OCI-LY1 (cell line): ENCODE data around the gene HSF2BP.

Experiments
- H2AFZ ChIP-seq: fragments of 200-600 bp; sonication (generic), shearing (Covaris generic); 2 replicates; pipeline ENCODE4 v1.6.0; 2014; ENCODE audit warnings: antibody characterized with exemption, mild to moderate bottlenecking, low read length
- H3F3A ChIP-seq: fragments of 200-600 bp; sonication (generic), shearing (Covaris generic); 2 replicates; pipeline ENCODE4 v1.6.0; 2014; ENCODE audit warnings: mild to moderate bottlenecking, antibody characterized with exemption, low read length, moderate library complexity; ENCODE audit not compliant: insufficient read depth
- H3K27ac ChIP-seq: fragments of 200-600 bp; sonication (generic); 2 replicates; pipeline ENCODE4 v1.5.1; 2014; ENCODE audit warnings: low read length, mixed run types, mild to moderate bottlenecking, low read depth; ENCODE audit not compliant: poor library complexity, severe bottlenecking
- H3K27me3 ChIP-seq: fragments of 200-600 bp; sonication (generic); 2 replicates; pipeline ENCODE4 v1.6.0; 2014; ENCODE audit warnings: antibody characterized with exemption, mild to moderate bottlenecking, low read length, moderate library complexity; ENCODE audit not compliant: insufficient read depth
- H3K36me3 ChIP-seq: fragments of 200-600 bp; sonication (generic); 2 replicates; pipeline ENCODE4 v1.6.1; 2014; ENCODE audit warnings: mild to moderate bottlenecking, antibody characterized with exemption, low read length, moderate library complexity, mixed read lengths; ENCODE audit not compliant: insufficient read depth
- H3K4me1 ChIP-seq: fragments of 200-600 bp; sonication (generic); 2 replicates; pipeline ENCODE4 v1.5.1; 2014; ENCODE audit warnings: mild to moderate bottlenecking, low read length, moderate library complexity; ENCODE audit not compliant: insufficient read depth, severe bottlenecking
- H3K4me2 ChIP-seq: fragments of 200-600 bp; sonication (generic), shearing (Covaris generic); 2 replicates; pipeline ENCODE4 v1.6.1; 2014; ENCODE audit warnings: low read length
- H3K4me3 ChIP-seq: fragments of 200-600 bp; sonication (generic); 2 replicates; pipeline ENCODE4 v1.5.1; 2014; ENCODE audit warnings: low read length, low read depth, mild to moderate bottlenecking, mixed read lengths; ENCODE audit not compliant: poor library complexity, severe bottlenecking
- H3K79me2 ChIP-seq: fragments of 200-600 bp; shearing (Covaris generic); 2 replicates; pipeline ENCODE4 v1.6.1; 2016; ENCODE audit warnings: mixed run types, low read length, mixed read lengths; ENCODE audit not compliant: insufficient read depth
- H3K9ac ChIP-seq: fragments of 200-600 bp; sonication (generic), shearing (Covaris generic); 2 replicates; pipeline ENCODE4 v1.6.1; 2014; ENCODE audit warnings: mild to moderate bottlenecking, low read length, mixed read lengths
- H3K9me2 ChIP-seq: fragments of 200-600 bp; sonication (generic), shearing (Covaris generic); 2 replicates; pipeline ENCODE4 v1.6.1; 2014; ENCODE audit warnings: low read depth, mild to moderate bottlenecking, low read length, mixed read lengths
- H3K9me3 ChIP-seq: fragments of 200-600 bp; shearing (Covaris generic); 2 replicates; pipeline ENCODE4 v1.6.1; 2014; ENCODE audit warnings: low read length, mixed read lengths
- H4K20me1 ChIP-seq: fragments of 200-600 bp; sonication (generic), shearing (Covaris generic); 2 replicates; pipeline ENCODE4 v1.6.0; 2016; ENCODE audit warnings: mild to moderate bottlenecking, low read length; ENCODE audit not compliant: insufficient read depth
- CTCF ChIP-seq: fragments of 200-600 bp; sonication (generic), shearing (Covaris generic); IDR thresholded peaks from 2 replicates; pipeline ENCODE4 v1.5.1; 2017; ENCODE audit warnings: mild to moderate bottlenecking, antibody characterized with exemption, low read length, moderate library complexity, mixed read lengths
- EZH2 ChIP-seq: fragments of 200-600 bp; sonication (generic), shearing (Covaris generic); IDR thresholded peaks from 2 replicates; pipeline ENCODE4 v1.8.0; 2017; ENCODE audit warnings: borderline replicate concordance, mixed run types, mild to moderate bottlenecking, antibody characterized with exemption, low read length, moderate library complexity, mixed read lengths

HSF2BP gene

DNA sequence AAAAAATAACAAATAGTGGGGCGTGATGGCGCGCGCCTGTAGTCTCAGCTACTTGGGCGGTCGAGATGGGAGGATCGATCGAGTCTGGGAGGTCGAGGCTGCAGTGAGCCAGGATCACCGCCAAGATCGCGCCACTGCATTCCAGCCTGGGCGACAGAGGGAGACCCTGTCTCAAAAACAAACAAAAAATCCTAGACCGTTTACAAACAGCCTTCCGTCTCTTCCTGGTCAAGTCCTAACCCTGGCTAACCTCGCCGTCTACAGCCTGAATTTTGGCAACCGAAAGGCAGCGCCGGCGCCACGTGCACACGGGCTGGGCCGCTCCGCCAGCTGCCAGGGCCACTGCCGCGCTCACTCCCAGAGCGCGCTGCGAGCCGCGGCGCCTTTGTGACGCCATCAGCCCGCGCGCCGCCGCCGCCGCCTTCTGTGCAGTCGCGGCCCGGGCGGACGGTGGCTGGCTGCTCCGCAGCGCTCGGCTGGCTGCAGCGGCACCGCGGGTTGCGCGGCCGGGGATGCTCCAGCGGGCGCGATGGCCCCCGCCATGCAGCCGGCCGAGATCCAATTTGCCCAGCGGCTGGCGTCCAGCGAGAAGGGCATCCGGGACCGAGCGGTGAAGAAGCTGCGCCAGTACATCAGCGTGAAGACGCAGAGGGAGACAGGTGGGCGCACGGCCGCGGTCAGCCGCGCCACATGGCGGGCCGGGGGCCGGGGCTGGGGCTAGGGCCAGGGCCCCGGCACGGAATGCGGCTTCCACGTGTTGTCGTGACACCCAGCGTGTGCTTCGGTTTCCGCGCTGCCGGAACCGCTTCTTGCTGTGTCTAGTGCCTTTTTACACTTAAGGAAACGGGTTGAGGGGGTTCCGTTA, at the start of gene HSF2BP, which contains the start of gene RRP1B:
HSF2BP (minus strand) TSS at position 353 of the 865 bp plus-strand sequence. CDS start 1,392 bp downstream, outside the sequence.
RRP1B (plus strand) TSS at position 425 of the 865 bp plus-strand sequence; CDS start at position 530, 105 bp downstream.
- peak within 1 kb of the TSS; percentile 72 for H3K4me2 ChIP-seq
- TF ChIP-seq EZH2: no peak
- no peak for TF ChIP-seq CTCF
- peak within 1 kb of the TSS; percentile 34 for H3K27ac ChIP-seq
- H3K9me3 ChIP-seq: no peaks in the 10 kb centered on the region
- peak within 1 kb of the TSS; percentile 98 for H3K9ac ChIP-seq
- no peaks in the 10 kb centered on the region for H4K20me1 ChIP-seq
- H2AFZ ChIP-seq: no peak within 1 kb of the TSS
- no peaks in the 10 kb centered on the region for H3F3A ChIP-seq
- H3K4me3 ChIP-seq: peak within 1 kb of the TSS; percentile 84
- H3K36me3 ChIP-seq: peaks cover 34% of the 10 kb centered on the region
- no peaks in the 10 kb centered on the region for H3K9me2 ChIP-seq
- H3K79me2 ChIP-seq: peaks cover 43% of the 10 kb centered on the region
- no peaks in the 10 kb centered on the region for H3K27me3 ChIP-seq
- H3K4me1 ChIP-seq: peaks cover 19% of the 10 kb centered on the region

- H2AFZ ChIP-seq: no peak overlapping the region
- no peak overlapping the region for H3K4me2 ChIP-seq
- H3K27ac ChIP-seq: no peak overlapping the region
- H4K20me1 ChIP-seq: no peaks in the 10 kb centered on the region
- no peak for TF ChIP-seq EZH2
- TF ChIP-seq CTCF: no peak
- H3K79me2 ChIP-seq: no peaks in the 10 kb centered on the region
- H3K9ac ChIP-seq: no peak overlapping the region
- no peaks in the 10 kb centered on the region; the same call in 1 of the 2 replicates for H3K27me3 ChIP-seq
- no peaks in the 10 kb centered on the region for H3K4me1 ChIP-seq
- H3K36me3 ChIP-seq: no peaks in the 10 kb centered on the region
- H3K9me2 ChIP-seq: no peaks in the 10 kb centered on the region
- no peaks in the 10 kb centered on the region for H3F3A ChIP-seq
- no peak overlapping the region for H3K4me3 ChIP-seq
- H3K9me3 ChIP-seq: no peaks in the 10 kb centered on the region
Observed at GRCh38 chr21:43708745-43709381, 49.6 kb upstream of the HSF2BP start.

DNA sequence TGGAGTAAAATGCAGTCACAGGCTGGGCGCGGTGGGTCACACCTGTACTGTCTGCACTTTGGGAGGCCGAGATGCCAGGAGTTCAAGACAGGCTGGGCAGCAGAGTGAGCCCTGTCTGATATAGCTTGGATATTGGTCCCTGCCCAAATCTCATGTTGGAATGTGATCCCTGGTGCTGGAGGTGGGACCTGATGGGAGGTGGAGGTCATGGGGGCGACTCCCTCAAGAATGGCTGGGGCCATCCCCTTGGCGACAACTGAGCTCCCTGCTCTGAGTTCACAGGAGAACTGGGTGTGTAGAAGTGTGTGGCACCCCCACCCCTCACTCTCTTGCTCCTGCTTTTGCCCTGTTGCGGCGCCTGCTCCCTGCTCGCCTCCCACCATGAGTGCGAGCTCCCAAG, 48.2 kb upstream of the HSF2BP start:
- H3K4me1 ChIP-seq: peaks cover 9% of the 10 kb centered on the region
- TF ChIP-seq EZH2 (no peak), CTCF (no peak)
- H3K27ac ChIP-seq: no peak overlapping the region
- no peaks in the 10 kb centered on the region for H4K20me1 ChIP-seq
- no peak overlapping the region for H3K4me3 ChIP-seq
- no peaks in the 10 kb centered on the region for H3K79me2 ChIP-seq
- H3K9me3 ChIP-seq: no peaks in the 10 kb centered on the region
- H3K4me2 ChIP-seq: no peak overlapping the region
- no peaks in the 10 kb centered on the region; the same call in 1 of the 2 replicates for H3K27me3 ChIP-seq
- no peaks in the 10 kb centered on the region for H3F3A ChIP-seq
- no peaks in the 10 kb centered on the region for H3K9me2 ChIP-seq
- no peaks in the 10 kb centered on the region for H3K36me3 ChIP-seq
- no peak overlapping the region for H3K9ac ChIP-seq
- no peak overlapping the region for H2AFZ ChIP-seq
